ENCODE measurements around the gene DNAAF3.

- TF ChIP-seq, protein P1, sequence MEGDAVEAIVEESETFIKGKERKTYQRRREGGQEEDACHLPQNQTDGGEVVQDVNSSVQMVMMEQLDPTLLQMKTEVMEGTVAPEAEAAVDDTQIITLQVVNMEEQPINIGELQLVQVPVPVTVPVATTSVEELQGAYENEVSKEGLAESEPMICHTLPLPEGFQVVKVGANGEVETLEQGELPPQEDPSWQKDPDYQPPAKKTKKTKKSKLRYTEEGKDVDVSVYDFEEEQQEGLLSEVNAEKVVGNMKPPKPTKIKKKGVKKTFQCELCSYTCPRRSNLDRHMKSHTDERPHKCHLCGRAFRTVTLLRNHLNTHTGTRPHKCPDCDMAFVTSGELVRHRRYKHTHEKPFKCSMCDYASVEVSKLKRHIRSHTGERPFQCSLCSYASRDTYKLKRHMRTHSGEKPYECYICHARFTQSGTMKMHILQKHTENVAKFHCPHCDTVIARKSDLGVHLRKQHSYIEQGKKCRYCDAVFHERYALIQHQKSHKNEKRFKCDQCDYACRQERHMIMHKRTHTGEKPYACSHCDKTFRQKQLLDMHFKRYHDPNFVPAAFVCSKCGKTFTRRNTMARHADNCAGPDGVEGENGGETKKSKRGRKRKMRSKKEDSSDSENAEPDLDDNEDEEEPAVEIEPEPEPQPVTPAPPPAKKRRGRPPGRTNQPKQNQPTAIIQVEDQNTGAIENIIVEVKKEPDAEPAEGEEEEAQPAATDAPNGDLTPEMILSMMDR (IDR thresholded peaks at IDR 0.05; ENCODE audit: borderline replicate concordance, extremely low read depth, low read length, poor library complexity, severe bottlenecking) = no peak
- TF ChIP-seq EZH2 (IDR thresholded peaks at IDR 0.05; ENCODE audit: borderline replicate concordance, low read depth, low read length, severe bottlenecking) = no peak
These were observed 55.1 kb downstream of the DNAAF3 start for GRCh38 chr19:55111238-55111831.
